GM19193 (cell line): ENCODE data around the gene NXPH4.

Experiments used
- POLR2A ChIP-seq: IDR thresholded peaks from 4 replicates; pipeline ENCODE4 v1.6.1; 2011; ENCODE audit not compliant: insufficient read depth, insufficient read length; ENCODE audit errors: extremely low read depth

Gene NXPH4

DNA sequence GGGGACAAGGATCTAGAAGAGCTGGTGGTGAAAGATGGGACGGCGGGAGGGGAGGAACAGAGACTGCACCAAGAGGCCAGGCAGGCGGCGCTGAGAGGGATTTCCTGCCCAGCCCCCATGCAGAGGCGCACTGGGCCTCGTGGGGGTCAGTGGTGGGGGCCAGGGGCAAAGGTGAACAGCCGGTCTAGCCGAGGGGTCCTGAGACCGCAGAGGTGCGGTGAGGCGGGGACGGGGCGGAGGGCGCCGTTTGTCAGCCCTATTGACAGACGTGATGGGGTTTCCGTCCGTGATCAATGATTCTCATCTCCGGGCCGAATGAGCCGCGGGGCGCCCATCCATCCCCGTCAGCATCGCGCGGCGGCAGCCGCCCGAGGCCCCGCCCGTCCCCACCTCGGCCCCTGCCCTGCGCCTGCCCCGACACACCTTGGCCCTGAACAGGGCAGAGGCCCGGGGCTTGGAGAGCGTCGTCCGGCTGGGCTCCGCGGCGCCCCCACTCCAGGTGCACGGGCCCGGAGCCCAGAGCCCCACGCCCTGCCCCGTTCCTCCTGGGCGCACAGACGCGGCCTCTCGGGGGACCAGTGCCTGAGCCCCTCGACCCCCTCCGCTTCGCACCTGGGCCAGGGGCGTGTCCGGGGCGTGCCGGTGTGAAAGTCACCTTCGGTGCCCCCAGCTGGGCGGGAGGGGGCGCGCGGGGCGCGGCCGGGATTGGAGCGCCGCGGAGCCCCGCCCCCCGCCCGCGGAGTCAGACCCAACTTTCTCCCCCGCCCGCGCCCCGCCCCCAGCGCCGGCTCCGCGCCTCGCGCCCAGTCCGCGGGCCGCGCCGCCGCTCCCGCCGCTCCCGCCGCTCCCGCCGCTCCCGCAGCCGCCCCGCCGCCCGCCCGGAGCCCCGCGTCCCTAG is at the start of gene NXPH4:
TSS of gene NXPH4 (plus strand) at position 781 of the 898 bp plus-strand sequence. CDS start 176 bp downstream, outside the sequence.
- TF ChIP-seq POLR2A, result no peak

DNA sequence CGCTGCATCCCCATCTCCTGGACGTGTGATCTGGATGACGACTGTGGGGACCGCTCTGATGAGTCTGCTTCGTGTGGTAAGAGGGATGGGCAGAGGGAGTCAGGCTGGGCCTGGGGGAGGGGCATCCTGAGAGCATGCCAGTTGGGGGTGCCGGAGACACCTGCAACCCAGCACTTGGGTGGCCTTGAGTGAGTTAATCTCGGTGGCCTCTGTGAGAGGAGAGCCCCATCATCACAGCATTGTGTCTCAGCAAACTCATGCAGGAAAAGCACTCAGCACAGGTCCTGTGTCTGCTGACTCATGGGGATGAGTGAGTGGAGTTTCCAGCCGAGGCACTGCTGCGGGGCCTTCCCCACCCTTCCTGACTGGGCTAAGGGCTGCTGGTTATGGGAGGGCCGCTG is 49.6 kb upstream of the NXPH4 start:
- no peak for TF ChIP-seq POLR2A

DNA sequence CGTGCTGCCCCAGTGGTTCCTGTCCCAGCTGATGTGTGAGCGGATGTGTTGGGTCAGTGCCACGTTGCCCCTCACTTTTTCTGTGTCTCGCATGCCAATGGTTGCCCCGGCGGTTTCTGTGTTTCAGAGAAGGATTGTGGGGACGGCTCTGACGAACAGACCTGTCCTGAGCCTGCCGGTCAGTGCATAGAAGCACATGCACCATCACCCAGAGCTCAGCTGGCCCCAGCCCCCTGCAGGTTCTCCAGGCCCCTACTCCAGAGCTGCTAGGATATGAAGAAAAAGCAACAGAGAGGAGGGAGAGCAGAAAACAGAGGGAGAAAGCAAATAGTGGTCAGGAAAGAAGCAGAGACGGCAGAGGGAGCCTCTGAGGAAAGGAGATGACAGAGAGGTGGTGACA is 48.5 kb upstream of the NXPH4 start:
- no peak for TF ChIP-seq POLR2A

DNA sequence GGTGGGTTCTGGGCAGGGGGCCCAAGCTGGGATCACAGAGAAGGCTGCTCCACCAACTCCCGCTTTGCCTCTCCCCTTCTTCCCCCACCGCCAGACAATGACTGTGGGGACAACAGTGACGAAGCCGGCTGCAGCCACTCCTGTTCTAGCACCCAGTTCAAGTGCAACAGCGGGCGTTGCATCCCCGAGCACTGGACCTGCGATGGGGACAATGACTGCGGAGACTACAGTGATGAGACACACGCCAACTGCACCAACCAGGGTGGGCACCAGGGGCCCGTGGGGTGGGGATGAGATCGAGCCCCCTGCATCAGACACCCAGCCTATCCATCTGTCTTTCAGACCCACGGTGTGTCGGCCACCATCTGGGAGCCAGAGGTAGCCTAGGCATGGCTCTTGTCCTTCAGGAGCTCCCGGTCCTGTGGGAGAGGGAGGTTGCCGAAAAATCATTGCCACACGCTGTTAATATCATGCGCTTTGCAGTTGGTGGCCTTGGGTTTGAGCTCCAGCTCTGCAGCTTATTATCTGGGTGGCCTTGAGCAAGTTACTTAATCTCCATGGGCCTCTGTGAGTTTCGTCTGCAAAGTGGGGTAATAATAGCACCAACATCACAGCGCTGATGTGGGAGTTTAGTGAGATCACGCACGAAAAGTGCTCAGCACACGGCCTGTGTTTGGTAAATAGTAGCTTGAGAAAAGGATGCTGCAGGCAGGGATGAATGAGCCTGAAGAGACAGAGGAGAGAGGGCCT is 47.4 kb upstream of the NXPH4 start:
- no peak for TF ChIP-seq POLR2A

DNA sequence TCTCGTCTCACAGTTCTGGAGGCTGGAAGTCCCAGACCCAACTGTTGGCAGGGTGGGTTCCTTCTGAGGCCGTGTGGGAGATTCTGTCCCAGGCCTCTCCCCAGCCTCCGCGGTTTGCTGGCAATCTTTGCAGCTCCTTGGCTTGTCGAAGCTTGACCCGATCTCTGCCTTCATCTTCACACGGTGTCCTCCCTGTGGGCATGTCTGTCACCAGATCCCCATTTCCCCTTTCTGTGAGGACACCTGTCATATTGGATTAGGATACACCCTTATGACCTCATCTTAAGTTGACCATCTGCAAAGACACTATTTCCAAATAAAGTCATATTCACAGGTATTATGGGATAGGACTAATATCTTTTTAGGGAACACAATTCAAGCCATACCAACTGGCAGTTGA is 46.6 kb upstream of the NXPH4 start:
- no peak for TF ChIP-seq POLR2A

DNA sequence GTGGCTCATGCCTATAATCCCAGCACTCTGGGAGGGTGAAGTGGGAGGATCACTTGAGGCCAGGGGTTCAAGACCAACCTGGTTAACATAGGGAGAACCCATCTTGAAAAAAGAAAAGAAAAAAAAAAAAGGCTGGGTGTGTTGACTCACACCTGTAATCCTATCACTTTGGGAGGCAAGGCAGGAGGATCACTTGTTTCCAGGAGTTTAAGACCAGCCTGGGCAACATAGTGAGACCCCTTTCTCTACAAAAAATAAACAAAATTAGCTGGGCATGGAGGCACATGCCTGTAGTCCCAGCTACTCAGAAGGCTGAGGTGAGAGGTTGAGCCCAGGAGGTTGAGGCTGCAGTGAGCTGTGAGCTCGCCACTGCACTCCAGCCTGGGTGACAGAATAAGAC is 46.2 kb upstream of the NXPH4 start:
- no peak for TF ChIP-seq POLR2A

DNA sequence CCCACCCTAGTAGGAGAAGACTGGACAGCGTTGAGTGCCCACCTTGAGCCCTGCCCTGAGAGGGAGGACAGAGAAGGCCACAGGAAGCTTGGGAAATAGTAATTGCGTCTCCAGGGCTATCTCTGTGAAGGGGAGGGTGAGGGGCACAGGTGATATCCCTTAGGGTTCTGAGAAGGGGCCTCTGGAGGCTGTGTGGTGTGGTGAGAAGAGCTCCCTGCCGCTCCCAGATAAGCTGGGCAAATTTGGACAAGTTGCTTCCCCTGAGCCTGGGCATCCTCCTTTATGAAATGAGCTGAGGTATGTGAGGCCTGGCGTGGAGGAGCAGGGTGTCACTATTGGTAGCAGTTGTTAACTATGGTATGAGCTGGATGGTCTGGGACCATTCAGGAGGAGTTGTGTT is 45.7 kb upstream of the NXPH4 start:
- no peak for TF ChIP-seq POLR2A

DNA sequence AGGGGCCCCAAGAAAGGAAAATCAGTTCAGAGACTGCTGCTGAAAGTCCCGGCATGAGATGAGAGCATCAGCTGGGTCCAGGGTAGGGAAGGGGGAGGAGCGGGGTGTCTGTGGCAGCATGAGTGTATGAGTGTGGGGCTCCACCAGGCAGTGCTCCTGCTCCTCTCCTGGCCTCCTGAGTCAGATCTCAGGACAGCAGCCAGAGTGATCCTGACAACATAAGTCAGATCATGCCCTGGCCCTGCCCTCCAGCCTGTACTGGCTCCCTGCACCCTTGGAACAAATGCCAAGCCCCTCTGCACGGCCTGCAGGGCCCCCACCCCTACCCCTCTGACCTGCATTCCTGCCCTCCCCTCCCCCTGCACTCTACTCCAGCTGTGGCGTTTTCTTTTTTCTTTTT is 44.9 kb upstream of the NXPH4 start:
- TF ChIP-seq POLR2A, result no peak

DNA sequence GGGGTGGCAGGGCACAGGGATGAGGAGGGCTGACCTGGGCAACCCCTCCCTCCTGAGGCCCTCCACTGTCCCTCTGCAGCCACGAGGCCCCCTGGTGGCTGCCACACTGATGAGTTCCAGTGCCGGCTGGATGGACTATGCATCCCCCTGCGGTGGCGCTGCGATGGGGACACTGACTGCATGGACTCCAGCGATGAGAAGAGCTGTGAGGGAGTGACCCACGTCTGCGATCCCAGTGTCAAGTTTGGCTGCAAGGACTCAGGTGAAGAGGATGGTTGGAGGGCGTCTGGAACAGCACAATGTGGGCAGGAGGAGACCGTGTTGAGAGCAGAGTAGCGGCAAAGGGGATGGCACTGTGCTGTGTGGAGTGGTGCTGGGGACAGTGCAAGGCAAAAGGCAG is 43.5 kb upstream of the NXPH4 start:
- no peak for TF ChIP-seq POLR2A

DNA sequence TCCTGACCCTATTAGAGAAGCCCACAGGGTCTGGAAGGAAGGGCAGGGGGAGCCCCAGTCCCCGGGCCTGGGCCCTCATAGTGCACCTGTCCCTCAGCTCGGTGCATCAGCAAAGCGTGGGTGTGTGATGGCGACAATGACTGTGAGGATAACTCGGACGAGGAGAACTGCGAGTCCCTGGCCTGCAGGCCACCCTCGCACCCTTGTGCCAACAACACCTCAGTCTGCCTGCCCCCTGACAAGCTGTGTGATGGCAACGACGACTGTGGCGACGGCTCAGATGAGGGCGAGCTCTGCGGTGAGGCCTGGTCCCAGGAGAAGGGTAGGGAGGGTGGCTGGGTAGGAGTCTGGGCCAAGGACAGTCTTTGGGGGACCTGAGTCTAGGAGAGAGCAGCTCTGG is 42.9 kb upstream of the NXPH4 start:
- TF ChIP-seq POLR2A, result no peak

DNA sequence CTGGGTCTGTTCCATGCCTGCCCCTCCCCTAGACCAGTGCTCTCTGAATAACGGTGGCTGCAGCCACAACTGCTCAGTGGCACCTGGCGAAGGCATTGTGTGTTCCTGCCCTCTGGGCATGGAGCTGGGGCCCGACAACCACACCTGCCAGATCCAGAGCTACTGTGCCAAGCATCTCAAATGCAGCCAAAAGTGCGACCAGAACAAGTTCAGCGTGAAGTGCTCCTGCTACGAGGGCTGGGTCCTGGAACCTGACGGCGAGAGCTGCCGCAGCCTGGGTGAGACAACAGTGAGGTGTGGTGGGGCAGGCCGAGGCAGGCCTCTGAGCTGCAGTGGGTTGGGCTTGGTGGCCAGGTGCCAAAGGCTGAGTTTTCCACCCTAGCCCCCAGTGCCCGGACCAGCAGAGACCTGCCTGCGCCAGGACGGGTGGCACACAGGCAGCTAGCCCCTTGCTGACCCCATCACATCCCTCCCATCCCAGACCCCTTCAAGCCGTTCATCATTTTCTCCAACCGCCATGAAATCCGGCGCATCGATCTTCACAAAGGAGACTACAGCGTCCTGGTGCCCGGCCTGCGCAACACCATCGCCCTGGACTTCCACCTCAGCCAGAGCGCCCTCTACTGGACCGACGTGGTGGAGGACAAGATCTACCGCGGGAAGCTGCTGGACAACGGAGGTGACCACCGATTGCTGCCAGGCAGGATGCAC is 41.0 kb upstream of the NXPH4 start:
- TF ChIP-seq POLR2A, result no peak

DNA sequence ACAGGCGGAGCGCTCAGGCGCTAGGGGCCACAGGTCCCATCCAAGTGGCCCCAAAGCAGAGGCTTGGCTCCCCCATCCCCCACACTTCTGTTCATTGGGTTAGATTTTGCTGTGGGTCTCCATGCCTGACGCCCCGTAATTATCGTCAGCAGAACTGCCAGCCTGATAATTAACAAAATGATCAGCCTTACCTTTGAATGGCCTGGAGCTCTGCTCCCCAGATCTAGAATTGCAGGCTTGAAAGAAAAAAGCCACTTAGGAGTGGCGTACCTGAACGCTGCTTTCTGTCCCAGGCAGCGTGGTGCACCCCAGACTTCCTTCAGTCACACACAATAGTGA is 40.5 kb upstream of the NXPH4 start:
- no peak for TF ChIP-seq POLR2A

DNA sequence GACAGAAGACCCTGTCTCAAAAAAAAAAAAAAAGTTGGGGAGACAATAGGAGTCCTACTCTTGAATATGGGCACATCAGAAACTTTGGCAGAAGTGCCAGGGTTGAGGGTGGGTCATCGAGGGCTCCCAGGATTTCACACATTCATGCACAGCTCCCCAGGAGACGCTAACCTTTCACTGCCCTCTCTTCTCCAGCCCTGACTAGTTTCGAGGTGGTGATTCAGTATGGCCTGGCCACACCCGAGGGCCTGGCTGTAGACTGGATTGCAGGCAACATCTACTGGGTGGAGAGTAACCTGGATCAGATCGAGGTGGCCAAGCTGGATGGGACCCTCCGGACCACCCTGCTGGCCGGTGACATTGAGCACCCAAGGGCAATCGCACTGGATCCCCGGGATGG is 39.7 kb upstream of the NXPH4 start:
- TF ChIP-seq POLR2A, result no peak

DNA sequence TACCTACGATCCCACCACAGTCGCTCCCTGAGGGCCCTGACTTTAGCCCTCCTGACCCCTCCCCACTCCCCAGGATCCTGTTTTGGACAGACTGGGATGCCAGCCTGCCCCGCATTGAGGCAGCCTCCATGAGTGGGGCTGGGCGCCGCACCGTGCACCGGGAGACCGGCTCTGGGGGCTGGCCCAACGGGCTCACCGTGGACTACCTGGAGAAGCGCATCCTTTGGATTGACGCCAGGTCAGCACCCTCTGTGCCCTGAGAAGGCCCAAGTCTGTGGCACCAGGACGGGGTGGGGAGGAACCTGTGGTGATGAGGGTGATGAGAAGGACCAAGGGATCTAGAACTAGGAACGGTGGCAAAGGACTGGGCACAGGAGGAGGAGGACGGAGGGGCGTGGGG is 39.2 kb upstream of the NXPH4 start:
- TF ChIP-seq POLR2A, result no peak

DNA sequence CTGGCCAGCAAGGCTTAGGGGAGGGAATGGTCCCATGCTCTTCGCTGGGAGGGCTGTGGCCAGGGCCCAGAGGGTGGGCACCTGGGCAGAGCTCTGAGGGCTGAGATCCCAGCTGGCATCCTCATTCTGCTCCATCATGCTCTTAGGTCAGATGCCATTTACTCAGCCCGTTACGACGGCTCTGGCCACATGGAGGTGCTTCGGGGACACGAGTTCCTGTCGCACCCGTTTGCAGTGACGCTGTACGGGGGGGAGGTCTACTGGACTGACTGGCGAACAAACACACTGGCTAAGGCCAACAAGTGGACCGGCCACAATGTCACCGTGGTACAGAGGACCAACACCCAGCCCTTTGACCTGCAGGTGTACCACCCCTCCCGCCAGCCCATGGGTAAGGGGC is 38.4 kb upstream of the NXPH4 start:
- no peak for TF ChIP-seq POLR2A
